Middle frontal gyrus (tissue), 1 donor: ENCODE results near the gene KLHL42.

Experiments
- DNase-seq: peaks from one replicate; pipeline ENCODE4 v3.0.0-alpha.2; 2015; ENCODE audit warnings: low spot score; ENCODE audit errors: extremely low spot score

Gene KLHL42

DNA sequence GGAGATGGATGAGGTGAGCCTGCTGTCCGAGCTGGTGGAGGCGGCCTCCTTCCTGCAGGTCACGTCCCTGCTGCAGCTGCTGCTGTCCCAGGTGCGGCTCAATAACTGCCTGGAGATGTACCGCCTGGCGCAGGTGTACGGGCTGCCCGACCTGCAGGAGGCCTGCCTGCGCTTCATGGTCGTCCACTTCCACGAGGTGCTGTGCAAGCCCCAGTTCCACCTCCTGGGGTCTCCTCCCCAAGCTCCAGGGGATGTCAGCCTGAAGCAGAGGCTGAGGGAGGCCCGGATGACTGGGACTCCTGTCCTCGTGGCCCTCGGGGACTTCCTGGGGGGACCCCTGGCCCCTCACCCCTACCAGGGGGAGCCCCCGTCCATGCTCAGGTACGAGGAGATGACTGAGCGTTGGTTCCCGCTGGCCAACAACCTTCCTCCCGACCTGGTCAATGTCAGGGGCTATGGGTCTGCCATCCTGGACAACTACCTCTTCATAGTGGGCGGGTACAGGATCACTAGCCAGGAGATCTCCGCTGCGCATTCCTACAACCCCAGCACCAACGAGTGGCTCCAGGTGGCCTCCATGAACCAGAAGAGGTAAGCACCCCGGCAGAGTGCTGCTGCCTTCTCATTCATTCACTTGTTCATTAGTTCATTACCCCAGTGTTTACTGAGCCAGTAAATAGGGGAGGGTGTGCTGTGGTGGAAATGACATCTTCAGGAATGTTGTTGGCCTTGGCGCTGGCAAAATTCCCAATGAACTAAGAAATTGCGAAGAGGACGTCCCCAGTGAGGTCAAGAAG, 777 bp downstream of the KLHL42 start:
- DNase-seq, result no peak

DNA sequence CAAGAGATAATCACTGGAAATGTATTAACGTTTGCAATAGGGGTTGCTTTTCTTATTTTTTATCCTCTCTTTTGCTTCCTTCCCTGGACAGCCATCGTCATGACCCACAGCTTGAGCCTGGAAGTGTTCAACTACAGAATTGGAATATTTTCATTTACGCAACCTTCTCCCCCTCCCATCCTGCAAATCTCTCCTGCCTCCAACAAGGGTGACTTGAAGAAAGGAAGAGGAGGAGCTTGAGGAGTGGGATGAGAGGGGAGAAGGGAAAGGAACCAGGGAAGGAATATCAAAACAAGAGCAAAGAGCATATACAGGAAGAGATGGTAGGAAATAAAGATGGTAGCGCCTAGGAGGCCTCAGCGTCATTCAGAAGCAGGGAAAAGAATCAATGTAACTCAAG, 1.6 kb downstream of the KLHL42 start:
- DNase-seq, result no peak

DNA sequence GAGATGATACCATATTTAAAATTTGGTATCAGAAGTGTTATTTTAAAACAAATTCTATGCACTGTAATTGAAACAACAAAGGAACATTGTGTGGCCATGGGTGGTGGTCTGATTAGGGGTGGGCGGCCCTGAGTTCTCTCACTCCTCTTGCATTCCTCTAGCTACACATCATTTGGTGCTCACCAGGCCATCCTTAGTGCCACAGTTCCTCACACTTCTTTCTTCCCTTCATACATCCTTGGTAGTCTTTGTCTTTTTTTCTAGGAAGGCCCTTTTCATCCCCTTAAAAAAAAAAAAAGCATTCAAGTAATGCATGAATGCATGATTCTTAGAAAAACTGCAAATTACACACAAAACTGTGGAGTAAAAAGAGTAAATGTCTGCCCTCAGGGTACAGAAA, 2.4 kb downstream of the KLHL42 start:
- no peak for DNase-seq

DNA sequence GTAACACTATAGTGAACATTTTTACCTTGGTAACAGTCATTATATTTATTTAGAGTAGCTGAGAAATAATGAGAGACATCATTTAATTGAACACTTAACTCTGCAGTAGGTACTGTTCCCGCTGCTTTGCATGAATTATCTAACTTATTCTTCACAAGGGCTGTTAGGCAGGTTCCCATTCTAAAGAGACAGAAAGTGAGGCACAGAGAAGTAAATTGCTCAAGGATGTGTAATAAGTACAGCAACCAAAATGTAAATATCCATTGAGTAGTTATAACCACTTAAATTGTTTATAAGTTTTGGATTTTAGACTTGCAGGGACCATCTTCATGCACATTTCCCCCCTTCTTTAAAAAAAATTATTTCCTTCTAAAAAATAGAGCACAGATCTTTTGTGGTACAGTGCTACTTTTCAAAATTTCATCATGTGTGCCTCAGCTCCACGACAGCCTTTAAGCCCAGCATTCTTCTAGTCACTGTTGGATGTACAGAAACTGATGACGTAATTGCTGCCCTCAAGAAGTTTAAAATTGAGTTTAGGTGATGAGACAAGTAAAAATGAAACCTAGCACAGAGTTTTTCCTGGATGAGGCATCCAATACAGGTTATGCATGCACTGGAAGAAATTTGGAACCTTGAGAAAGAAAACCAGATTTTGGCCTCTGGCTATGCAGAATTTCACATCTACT, 6.0 kb downstream of the KLHL42 start:
- no peak for DNase-seq

DNA sequence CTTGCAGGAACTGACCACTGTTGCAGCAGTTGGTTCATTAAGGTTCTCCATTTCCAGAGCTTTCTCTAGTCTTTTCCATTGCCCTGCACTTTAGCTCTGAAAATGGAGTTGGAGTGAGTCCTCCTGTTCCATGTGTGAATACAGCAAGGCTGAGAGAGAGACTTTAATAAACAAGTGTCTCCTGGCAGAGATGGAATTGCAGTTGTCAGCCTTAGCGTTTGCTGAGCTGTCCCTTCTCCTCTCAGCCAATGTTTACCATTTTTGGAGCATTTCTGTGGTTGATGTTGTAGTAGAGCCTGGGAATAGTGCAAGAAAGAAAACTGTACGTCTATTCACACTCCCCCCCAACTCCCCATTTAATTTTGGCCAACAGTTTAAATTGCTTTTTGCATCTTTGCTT, 7.5 kb downstream of the KLHL42 start:
- no peak for DNase-seq

DNA sequence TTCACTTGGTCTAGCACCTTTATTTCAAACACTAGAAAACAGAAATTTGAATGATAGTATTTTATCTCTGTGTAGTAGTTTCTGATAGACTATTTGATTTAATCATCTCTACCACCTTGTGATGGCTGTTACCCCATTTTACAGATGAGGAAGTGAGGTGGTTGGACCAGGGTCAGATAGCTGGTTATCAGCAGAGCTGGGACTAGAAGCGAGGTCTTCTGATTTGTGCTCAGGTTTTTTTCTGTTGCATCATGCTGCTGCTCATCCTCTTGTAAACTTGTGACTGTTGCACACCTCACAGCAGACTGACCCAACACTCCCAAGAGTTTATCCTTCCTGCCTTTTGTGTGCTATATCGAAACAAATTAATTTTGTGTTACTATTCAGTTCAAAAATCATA, 10.1 kb downstream of the KLHL42 start:
- DNase-seq, result no peak

DNA sequence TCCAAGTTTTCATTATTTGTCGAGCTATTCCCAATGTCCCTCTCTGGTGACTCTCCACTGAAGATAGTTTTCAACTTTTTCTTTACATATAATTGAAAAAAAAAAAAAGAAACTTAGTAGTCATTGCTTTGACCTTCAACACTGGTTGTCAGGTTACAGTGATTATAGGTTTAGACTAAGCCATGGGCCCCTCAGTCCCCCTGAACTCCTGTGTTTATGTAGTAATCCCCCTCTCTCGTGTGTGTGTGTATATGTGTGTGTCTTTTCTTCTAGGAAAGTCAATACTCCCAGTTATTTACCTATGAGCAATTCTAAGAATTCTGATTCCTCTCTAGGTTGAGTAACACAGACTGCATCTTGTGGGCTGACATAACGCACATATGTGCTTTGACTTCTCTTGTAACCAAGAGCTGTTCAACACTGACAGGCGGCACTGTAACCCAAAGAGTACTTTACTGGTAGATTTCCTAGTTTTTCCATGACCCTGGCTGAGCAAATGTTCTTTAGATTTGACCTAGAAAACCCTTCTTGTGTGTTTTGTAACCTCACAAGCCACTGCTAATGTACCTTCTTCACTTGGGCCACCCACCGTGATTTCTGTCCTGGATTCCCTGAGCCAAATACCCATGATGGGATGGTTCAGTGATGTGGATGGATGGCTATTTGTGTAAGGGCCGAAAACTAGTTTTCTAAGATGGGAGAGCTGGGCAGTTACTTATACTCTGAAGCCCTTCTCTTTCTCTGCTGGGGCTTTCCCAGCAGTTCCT, 15.0 kb downstream of the KLHL42 start:
- no peak for DNase-seq

DNA sequence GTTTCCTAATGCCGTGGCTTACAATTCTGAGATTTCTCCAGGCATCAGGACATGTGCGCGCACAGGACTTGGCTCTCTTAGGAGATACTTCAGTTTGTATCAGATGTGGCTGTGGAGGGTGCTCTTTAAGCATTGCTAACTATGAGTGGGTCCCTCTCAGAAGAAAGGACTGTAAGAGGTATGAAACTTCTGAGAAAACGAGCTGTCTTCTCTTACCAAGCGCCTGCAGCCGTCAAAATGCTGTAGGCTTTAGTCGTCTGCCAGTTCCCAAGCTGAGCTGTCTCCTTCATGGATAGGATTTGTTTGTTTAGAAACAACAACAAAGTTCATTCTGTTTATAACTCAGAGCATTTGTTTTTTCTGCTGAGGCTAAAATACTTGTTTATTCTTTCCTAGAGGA, 16.1 kb downstream of the KLHL42 start:
- DNase-seq, result no peak

DNA sequence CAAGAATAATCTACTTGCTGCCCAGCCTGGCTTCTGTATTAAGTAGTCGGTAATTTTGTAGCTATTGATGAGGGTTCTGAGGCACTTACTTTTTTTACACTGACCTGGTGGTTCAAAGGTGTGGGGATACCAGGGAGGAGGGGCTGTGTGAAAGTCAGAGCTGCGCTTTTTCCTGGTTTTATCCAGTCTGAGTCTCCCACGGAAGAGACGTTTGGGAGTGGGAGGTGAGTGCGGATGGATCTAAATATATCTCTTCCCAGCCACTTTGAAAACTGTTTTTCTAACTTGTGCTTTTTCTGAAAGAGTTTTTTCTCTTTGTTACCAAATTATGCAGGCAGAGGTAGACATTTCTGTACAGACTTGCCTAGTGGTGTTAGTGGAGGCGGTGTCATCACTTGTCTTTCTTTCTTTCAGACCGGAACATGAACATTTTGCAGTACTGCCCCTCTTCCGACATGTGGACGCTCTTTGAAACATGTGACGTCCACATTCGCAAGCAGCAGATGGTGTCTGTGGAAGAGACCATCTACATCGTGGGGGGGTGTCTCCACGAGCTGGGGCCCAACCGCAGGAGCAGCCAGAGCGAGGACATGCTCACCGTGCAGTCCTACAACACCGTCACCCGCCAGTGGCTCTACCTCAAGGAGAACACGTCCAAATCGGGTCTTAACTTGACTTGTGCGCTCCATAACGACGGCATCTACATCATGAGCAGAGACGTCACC, 17.4 kb downstream of the KLHL42 start:
- DNase-seq, result no peak

DNA sequence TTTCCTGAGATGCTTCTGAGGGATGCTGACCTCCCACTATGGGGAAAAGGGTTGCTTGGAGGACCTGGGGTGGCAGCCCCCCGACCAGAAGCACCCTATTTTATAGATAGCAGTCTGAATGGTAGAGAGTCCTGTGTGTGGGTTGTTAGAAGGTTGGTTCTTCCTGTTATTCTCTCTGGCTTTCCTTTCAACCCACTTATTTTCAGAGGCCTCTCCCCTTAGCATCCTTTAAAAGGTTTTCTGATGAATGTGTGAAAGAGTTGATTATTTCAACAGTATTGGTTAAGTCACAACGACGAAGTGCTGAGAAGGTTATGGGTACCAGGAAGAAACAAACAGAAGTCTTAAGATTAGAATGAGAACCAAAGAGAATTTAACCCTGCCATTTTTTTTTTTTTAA, 20.8 kb downstream of the KLHL42 start:
- no peak for DNase-seq

DNA sequence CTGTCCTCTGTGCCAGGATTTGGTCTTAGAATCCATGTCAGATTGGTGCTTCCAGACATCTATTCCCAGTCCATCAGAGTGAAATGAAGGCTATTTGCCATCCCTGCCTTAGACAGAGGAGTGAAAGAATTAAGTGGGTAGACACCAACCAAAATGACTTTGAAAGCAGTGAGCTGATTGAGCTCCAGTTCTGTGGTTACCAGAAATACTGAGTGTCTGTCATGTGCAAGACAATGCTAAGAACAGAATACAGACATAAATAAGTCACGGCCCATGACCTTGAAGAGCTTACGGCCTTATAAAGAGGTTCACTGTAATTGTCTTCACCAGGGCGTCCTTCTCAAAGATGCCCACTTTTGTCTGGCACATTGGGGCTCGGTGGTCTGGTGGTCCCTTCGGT, 21.6 kb downstream of the KLHL42 start:
- no peak for DNase-seq

DNA sequence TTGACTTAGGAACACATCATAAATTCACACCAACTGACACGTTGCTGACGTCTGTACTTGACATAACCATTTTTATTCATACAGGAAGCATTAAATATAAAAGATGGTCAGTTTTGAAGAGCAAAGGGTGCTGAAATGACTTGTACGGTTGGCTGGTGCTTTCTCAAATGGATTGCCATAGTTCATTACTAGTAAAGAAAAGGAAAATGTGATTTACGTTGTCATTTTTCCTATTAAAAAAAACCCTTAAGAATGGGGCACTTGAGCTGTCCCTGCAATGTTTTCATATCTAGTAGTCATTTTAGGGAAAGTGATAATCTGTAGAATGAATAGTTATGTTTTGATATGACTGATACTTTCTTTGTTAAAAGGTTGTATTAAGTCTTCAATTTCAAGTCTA, 22.5 kb downstream of the KLHL42 start:
- DNase-seq, result no peak

DNA sequence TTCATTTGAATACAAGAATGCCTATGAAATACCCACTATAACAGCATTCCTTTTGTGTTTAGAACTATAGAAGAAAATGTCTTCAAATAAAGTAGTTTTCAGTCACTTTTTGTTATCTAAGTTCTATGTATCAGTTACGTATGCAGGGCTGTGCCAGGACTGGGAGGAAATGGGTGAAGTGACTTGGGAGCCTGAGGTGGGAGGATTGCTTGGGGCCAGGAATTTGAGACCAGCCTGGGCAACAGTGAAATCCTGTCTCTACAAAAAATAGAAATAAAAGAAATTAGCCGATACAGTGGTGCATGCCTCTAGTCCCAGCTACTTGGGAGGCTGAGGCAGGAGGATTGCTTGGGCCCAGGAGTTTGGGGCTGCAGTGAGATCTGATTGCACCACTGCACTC, 22.9 kb downstream of the KLHL42 start:
- no peak for DNase-seq

DNA sequence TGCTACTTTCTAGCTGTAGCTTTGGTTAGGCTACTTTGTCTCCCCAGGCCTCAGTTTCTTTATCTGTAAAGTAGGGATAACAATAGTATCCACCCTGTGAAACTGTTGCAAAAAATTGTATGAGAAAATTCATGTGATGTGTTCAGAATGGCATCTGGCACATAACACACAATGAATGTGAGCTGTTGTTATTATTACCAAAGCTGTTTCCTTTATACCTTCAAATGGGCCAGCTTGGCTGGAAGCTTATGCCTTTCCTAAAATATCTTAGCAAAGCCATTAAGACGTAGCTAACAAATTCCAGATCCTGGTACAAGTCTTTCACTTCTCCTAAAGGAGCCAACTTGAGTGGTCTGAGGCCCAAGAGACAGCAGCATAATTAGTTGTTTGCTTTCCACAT, 25.2 kb downstream of the KLHL42 start:
- DNase-seq, result no peak

DNA sequence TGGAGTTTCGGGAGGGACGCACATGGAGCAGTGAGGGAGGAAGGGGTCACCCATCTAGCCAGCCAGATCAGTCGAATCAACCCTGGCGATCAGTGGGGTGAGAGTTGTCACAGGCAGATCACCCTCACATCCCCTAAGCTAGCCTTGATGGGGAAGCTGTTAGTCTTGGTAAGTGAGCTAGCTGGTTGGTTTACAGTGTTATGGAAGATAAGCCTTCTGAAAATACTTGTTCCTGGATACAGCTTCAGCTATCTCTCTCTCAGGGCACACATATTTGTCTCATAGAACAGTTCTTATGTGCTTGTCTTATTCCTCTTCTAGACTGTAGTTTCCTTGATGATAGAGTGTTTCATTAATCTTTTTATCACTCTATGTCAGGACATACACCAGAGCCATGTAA, 26.2 kb downstream of the KLHL42 start:
- no peak for DNase-seq

DNA sequence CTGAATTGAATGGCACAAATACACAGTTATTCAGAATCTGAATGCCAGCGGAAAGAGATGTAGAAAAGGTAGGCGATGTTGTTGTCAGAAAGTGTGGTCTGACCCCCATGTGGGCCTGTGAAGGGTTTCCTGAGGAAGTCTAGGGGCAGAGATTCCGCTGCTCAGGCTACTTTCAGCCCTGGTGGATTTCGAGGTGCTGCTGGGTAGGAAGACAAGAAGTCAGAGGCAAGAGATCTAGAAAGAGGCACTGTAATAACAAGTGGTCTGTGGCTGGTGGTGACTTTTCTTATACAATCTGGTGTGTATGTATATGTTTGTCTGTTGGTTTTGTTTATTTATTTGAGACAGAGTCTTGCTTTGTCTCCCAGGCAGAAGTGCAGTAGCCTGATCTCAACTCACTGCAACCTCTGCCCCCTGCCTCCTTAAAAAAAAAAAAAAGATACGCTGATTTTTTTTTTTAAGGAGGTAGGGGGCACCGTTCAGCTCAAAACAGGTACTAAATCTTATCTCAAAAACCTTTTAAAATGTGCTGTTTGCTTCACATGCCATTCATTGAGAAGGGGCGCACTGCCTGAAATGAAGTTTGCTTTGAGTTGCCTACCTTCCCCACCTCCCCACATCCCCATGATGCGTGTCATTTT, 27.1 kb downstream of the KLHL42 start:
- no peak for DNase-seq

DNA sequence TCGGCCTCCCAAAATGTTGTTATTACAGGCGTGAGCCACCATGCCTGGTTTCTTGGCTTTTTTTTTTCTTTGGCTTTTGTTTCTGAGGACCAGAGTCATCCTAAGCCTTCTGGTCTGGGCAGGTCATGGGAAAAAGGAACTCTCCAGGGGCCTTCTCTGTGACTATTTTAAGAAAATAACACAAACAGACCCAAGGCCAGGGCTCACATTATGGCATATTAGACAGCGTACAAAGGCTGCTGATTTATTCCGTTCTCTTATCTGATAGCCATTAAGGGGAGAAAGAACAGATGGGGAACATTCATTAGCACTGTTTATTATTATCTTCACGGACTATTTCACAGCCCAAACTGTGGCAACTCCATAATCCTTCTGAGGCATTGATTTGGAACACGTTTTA, 28.8 kb downstream of the KLHL42 start:
- DNase-seq, result no peak

DNA sequence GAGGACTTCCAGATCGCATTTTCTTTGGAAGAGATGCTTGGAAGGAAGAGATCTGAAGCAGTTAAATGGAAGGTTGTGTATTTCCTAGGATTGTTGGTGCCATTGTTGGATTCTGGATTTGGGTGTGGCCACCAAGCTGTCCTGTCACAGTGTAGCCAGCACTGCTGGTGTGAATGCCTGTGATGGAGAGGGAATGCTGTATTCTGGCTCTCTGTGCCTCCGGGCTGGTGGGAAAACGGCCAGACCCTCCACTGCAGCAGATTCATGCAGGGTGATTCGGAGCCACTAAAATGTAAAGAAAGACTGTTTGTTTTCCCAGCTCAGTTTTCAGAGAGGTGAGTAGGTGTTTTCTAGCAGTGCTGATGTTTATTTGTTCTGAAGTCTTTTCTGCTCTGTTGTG, 30.7 kb downstream of the KLHL42 start:
- no peak for DNase-seq

DNA sequence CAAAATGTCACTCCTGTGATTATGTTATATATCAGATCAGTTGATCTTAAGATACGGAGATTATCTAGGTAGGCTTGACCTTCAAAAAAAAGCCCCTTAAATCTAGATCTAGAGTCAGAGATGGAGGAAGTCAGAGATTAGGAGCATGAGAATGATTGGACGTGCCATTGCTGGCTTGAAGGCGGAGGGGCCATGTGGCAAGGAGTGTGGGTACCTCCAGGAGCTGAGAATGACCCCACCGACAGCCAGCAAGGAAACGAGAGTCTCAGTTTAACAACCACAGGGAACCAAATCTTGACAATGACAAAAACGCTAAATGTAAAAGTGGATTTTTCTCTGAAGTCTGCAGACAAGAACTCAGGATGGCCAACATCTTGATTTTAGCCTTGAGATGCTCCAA, 32.5 kb downstream of the KLHL42 start:
- DNase-seq, result no peak

DNA sequence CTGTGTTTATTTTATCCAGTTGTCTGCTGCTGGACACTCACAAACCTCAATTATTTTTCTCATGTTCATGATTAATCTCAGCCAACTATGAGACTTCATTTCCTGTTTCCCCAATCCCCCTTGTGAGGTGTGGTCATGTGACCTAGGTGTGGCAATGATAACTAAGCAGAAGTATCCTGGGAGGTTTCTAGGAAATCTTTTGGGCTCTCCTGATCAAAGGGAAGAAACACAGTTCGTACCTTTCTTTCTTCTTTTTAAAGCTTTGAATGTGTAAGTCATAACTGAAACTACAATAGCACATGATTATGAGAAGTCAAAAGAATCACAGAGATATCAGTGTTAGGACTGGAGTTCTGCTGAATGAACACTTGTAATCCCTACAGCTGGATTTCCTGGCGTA, 34.4 kb downstream of the KLHL42 start:
- DNase-seq, result no peak

DNA sequence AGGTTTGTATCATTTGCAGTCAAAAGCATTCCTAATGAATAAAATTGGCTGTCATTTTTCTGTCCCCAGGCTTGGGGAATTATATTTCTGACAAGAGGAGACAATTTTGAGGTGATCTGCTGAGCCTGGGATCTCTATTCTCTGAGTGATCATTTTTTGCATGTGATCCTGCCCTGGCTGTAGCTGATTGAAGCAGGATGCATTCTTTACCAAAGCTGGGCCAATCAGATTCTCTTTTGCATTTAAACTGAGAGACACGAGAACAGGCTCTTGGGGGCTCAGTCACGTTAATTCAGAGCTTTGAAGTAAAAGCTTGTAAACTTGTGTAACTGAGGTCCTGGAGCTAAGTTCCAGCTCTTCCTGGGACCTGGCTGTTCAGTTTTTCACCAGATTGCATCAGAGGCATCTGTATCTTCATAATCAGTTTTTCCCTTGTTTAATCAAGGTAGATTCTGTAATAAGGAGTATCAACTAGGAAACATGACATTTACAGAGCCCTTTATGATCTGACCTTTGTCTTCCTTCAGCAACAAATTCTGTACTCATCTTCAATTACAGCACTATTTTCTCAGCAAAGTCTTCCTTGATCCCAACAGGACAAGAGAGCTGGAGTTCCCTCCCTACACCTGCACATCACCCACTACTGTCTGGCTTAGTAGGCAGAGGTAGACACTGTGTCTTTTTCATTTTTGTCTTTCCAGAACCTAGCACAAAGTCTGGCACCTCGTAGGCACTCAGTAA, 35.0 kb downstream of the KLHL42 start:
- DNase-seq, result no peak
